DOHH2 (cell line): ENCODE data around the gene HCRTR1.

ENCODE experiments used
- H3F3A ChIP-seq: fragments of 200-600 bp; sonication (generic), shearing (Covaris generic); 2 replicates; pipeline ENCODE4 v1.6.0; 2016; ENCODE audit warnings: antibody characterized with exemption, mild to moderate bottlenecking; ENCODE audit not compliant: control insufficient read depth, insufficient read depth
- H3K27ac ChIP-seq: fragments of 200-600 bp; sonication (generic); 2 replicates; pipeline ENCODE4 v1.5.1; 2014; ENCODE audit warnings: low read depth, mild to moderate bottlenecking, low read length, moderate library complexity
- H3K27me3 ChIP-seq: fragments of 200-600 bp; sonication (generic); 2 replicates; pipeline ENCODE4 v1.6.1; 2014; ENCODE audit warnings: mild to moderate bottlenecking, low read length, mixed read lengths; ENCODE audit not compliant: control insufficient read depth
- H3K36me3 ChIP-seq: fragments of 200-600 bp; sonication (generic); 2 replicates; pipeline ENCODE4 v1.6.1; 2014; ENCODE audit warnings: mild to moderate bottlenecking, low read length, moderate library complexity, mixed read lengths; ENCODE audit not compliant: control insufficient read depth
- H3K4me1 ChIP-seq: fragments of 200-600 bp; sonication (generic); 2 replicates; pipeline ENCODE4 v1.6.1; 2014; ENCODE audit warnings: mild to moderate bottlenecking, low read length, mixed read lengths; ENCODE audit not compliant: control insufficient read depth
- H3K4me2 ChIP-seq: fragments of 200-600 bp; sonication (generic); 2 replicates; pipeline ENCODE4 v1.6.0; 2014; ENCODE audit warnings: mild to moderate bottlenecking, low read length, moderate library complexity
- H3K4me3 ChIP-seq: fragments of 200-600 bp; sonication (generic); 2 replicates; pipeline ENCODE4 v1.5.1; 2014; ENCODE audit warnings: mild to moderate bottlenecking, low read length, mixed read lengths
- H3K79me2 ChIP-seq: fragments of 200-600 bp; sonication (generic); 2 replicates; pipeline ENCODE4 v1.6.1; 2014; ENCODE audit warnings: mild to moderate bottlenecking, low read length, mixed read lengths; ENCODE audit not compliant: control insufficient read depth
- H3K9me2 ChIP-seq: fragments of 200-600 bp; sonication (generic); replicated peaks from 2 replicates; pipeline ENCODE4 v1.6.1; 2014; ENCODE audit warnings: mild to moderate bottlenecking, low read length, mixed read lengths; ENCODE audit not compliant: control insufficient read depth
- H3K9me3 ChIP-seq: fragments of 200-600 bp; sonication (generic); 2 replicates; pipeline ENCODE4 v1.6.1; 2014; ENCODE audit warnings: antibody characterized with exemption, low read length, mixed read lengths; ENCODE audit not compliant: control insufficient read depth, insufficient read depth
- H4K20me1 ChIP-seq: fragments of 200-600 bp; sonication (generic); 2 replicates; pipeline ENCODE4 v1.6.0; 2014; ENCODE audit warnings: low read depth, mild to moderate bottlenecking, antibody characterized with exemption, low read length, moderate library complexity; ENCODE audit not compliant: control insufficient read depth, insufficient read depth
- CTCF ChIP-seq: fragments of 200-600 bp; sonication (generic); IDR thresholded peaks from one replicate; pipeline ENCODE4 v1.5.1; 2014; ENCODE audit warnings: antibody characterized with exemption, mild to moderate bottlenecking, low read depth, low read length; ENCODE audit not compliant: poor library complexity, severe bottlenecking
- EZH2phosphoT487 ChIP-seq: fragments of 200-600 bp; sonication (generic); IDR thresholded peaks from 2 replicates; pipeline ENCODE4 v1.6.1; 2017; ENCODE audit warnings: borderline replicate concordance, mild to moderate bottlenecking, antibody characterized with exemption, low read length, moderate library complexity, mixed read lengths

HCRTR1 gene

GRCh38 chr1:31670593-31670964 is 53.1 kb downstream of the HCRTR1 start:
- Histone ChIP-seq H3K9me2 (no peaks in the 10 kb centered on the region), H3K27ac (no peak overlapping the region), H3K27me3 (peaks cover 37% of the 10 kb centered on the region), H3K79me2 (no peaks in the 10 kb centered on the region), H3K4me3 (no peak overlapping the region), H3K4me2 (no peak overlapping the region), H3K9me3 (no peaks in the 10 kb centered on the region), H3F3A (no peaks in the 10 kb centered on the region), H4K20me1 (no peaks in the 10 kb centered on the region), H3K4me1 (no peaks in the 10 kb centered on the region), H3K36me3 (no peaks in the 10 kb centered on the region)
- TF ChIP-seq CTCF, result no peak
- TF ChIP-seq EZH2phosphoT487, result no peak

- Histone ChIP-seq H3K27me3 (peaks cover 37% of the 10 kb centered on the region), H3K4me3 (no peak overlapping the region), H3K36me3 (no peaks in the 10 kb centered on the region), H3K79me2 (no peaks in the 10 kb centered on the region), H3K4me1 (no peaks in the 10 kb centered on the region), H3K27ac (no peak overlapping the region), H3K9me2 (no peaks in the 10 kb centered on the region), H3K9me3 (no peaks in the 10 kb centered on the region), H3F3A (no peaks in the 10 kb centered on the region), H4K20me1 (no peaks in the 10 kb centered on the region), H3K4me2 (no peak overlapping the region)
- TF ChIP-seq CTCF (no peak), EZH2phosphoT487 (no peak)
These were observed 53.7 kb downstream of the HCRTR1 start for GRCh38 chr1:31671147-31671546.

- no peaks in the 10 kb centered on the region for H3F3A ChIP-seq
- no peaks in the 10 kb centered on the region for H3K4me1 ChIP-seq
- TF ChIP-seq EZH2phosphoT487 (no peak), CTCF (no peak)
- H3K27me3 ChIP-seq, result peaks cover 40% of the 10 kb centered on the region
- no peaks in the 10 kb centered on the region for H3K79me2 ChIP-seq
- no peaks in the 10 kb centered on the region for H3K9me3 ChIP-seq
- no peak overlapping the region for H3K4me2 ChIP-seq
- H3K9me2 ChIP-seq, result no peaks in the 10 kb centered on the region
- no peak overlapping the region for H3K4me3 ChIP-seq
- no peaks in the 10 kb centered on the region for H3K36me3 ChIP-seq
- no peak overlapping the region for H3K27ac ChIP-seq
- H4K20me1 ChIP-seq, result no peaks in the 10 kb centered on the region
These were observed 54.2 kb downstream of the HCRTR1 start for GRCh38 chr1:31671561-31672201.

GRCh38 chr1:31672986-31673385 is 55.5 kb downstream of the HCRTR1 start:
- peaks cover 44% of the 10 kb centered on the region for H3K27me3 ChIP-seq
- H3K4me1 ChIP-seq, result no peaks in the 10 kb centered on the region
- H3K9me2 ChIP-seq, result no peaks in the 10 kb centered on the region
- no peaks in the 10 kb centered on the region for H3K79me2 ChIP-seq
- H3K4me2 ChIP-seq, result no peak overlapping the region
- H3K36me3 ChIP-seq, result no peaks in the 10 kb centered on the region
- H4K20me1 ChIP-seq, result no peaks in the 10 kb centered on the region
- no peaks in the 10 kb centered on the region for H3K9me3 ChIP-seq
- H3F3A ChIP-seq, result no peaks in the 10 kb centered on the region
- H3K27ac ChIP-seq, result no peak overlapping the region
- TF ChIP-seq EZH2phosphoT487 (no peak), CTCF (no peak)
- no peak overlapping the region for H3K4me3 ChIP-seq
